HCT116 (cell line): ENCODE results near the gene BSG. TPM values are rescaled to one million over a fixed set of nuclear protein-coding genes. Genes with fewer than 3 reads are reported as not detected.

Source experiments
- ATAC-seq: fragments of 200-7000 bp; cut with Tn5 transposase; 2 replicates; pipeline ENCODE4 v1.9.1; 2020; ENCODE audit warnings: mild to moderate bottlenecking, moderate library complexity
- BruUV-seq: library from RNA; stranded (reverse); fragments of 400-500 nt; replicated peaks from 2 replicates; lab custom pipeline; 2021; lab: Mats Ljungman, UMichigan
- CTCF ChIA-PET: fragments of 300-600 bp; sonication (Branson Sonifier 250); formaldehyde crosslinking; loops from one replicate; lab custom pipeline; 2021; ENCODE audit warnings: antibody characterized with exemption; lab: Charles Lee
- POLR2A ChIA-PET: fragments of 300-600, 350-600 bp; sonication (Branson Sonifier 250); formaldehyde crosslinking; loops from one replicate; lab custom pipeline; 2021; ENCODE audit warnings: antibody characterized with exemption; lab: Charles Lee
- RAD21 ChIA-PET, 2 experiments: fragments of 300-600 bp; sonication (Branson Sonifier 250); formaldehyde crosslinking; loops; one replicate each; lab custom pipeline; 2023; ENCODE audit warnings: low total read pairs in 2 of 2; ENCODE audit not compliant: uncharacterized antibody in 2 of 2, unreplicated experiment in 2 of 2, low non-redundant PET in 1 of 2; lab: Charles Lee
- DNase-seq: peaks from one replicate; pipeline ENCODE4 v3.0.0-alpha.2; 2010; ENCODE audit warnings: low read depth, low spot score
- H2AFZ ChIP-seq: fragments of 200-600 bp; shearing (Covaris generic), sonication (generic); 2 replicates; pipeline ENCODE4 v1.6.1; 2017; ENCODE audit warnings: low read depth, mixed run types, mixed read lengths, antibody characterized with exemption, low read length; ENCODE audit not compliant: poor library complexity, severe bottlenecking
- H3K27ac ChIP-seq: 2 replicates; pipeline ENCODE4 v1.5.1; 2012; ENCODE audit warnings: low read depth, low read length
- H3K27me3 ChIP-seq: fragments of 200-600 bp; sonication (generic); 2 replicates; pipeline ENCODE4 v1.6.1; 2016; ENCODE audit warnings: mixed run types, low read length, mixed read lengths; ENCODE audit not compliant: insufficient read depth
- H3K36me3 ChIP-seq, 2 experiments: fragments of 200-500 bp in 1 of 2; fragments of 200-600 bp in 1 of 2; sonication (Bioruptor generic) in 1 of 2; sonication (generic) in 1 of 2; 2 replicates each; pipeline versions ENCODE4 v1.5.1 to v1.6.1; 2014 to 2016; ENCODE audit warnings: low read length in 2 of 2, inconsistent platforms in 1 of 2, mixed read lengths in 1 of 2, mixed run types in 1 of 2; ENCODE audit not compliant: insufficient read depth in 2 of 2, control insufficient read depth in 1 of 2
- H3K4me1 ChIP-seq, 2 experiments: fragments of 200-600 bp in 1 of 2; sonication (generic) in 1 of 2; 2 replicates each; pipeline versions ENCODE4 v1.5.1 to v1.6.1; 2012 to 2017; ENCODE audit warnings: low read length in 2 of 2, inconsistent platforms in 1 of 2, mild to moderate bottlenecking in 1 of 2, mixed read lengths in 1 of 2, mixed run types in 1 of 2, moderate library complexity in 1 of 2; ENCODE audit not compliant: insufficient read depth in 2 of 2, control insufficient read depth in 1 of 2
- H3K4me2 ChIP-seq: fragments of 200-600 bp; sonication (generic); 2 replicates; pipeline ENCODE4 v1.6.1; 2017; ENCODE audit warnings: mixed run types, low read length, mixed read lengths
- H3K4me3 ChIP-seq, 2 experiments: fragments of 200-600 bp in 1 of 2; sonication (generic) in 1 of 2; replicated peaks in 1 of 2; 2 replicates each; pipeline ENCODE4 v1.5.1; 2011 to 2016; ENCODE audit warnings: low read length in 2 of 2, control low read depth in 1 of 2, low read depth in 1 of 2, mild to moderate bottlenecking in 1 of 2, mixed read lengths in 1 of 2, mixed run types in 1 of 2
- H3K79me2 ChIP-seq: fragments of 200-600 bp; sonication (generic); 2 replicates; pipeline ENCODE4 v1.6.1; 2017; ENCODE audit warnings: mild to moderate bottlenecking, mixed run types, low read length, moderate library complexity, mixed read lengths; ENCODE audit not compliant: insufficient read depth
- H3K9ac ChIP-seq: fragments of 200-600 bp; sonication (generic); 2 replicates; pipeline ENCODE4 v1.6.1; 2016; ENCODE audit warnings: low read length, mixed read lengths
- H3K9me2 ChIP-seq: fragments of 200-600 bp; sonication (generic), shearing (Covaris generic); 2 replicates; pipeline ENCODE4 v1.6.1; 2017; ENCODE audit warnings: mixed run types, mild to moderate bottlenecking, moderate library complexity; ENCODE audit not compliant: insufficient read depth
- H3K9me3 ChIP-seq, 2 experiments: fragments of 200-500 bp in 1 of 2; fragments of 200-600 bp in 1 of 2; sonication (Bioruptor generic) in 1 of 2; sonication (generic) in 1 of 2; 2 replicates each; pipeline ENCODE4 v1.6.1; 2014 to 2017; ENCODE audit warnings: low read length in 2 of 2, mixed read lengths in 2 of 2, inconsistent platforms in 1 of 2, low read depth in 1 of 2, mild to moderate bottlenecking in 1 of 2, mixed run types in 1 of 2, moderate library complexity in 1 of 2; ENCODE audit not compliant: control insufficient read depth in 1 of 2, insufficient read depth in 1 of 2
- H4K20me1 ChIP-seq: fragments of 200-600 bp; sonication (generic), shearing (Covaris generic); 2 replicates; pipeline ENCODE4 v1.6.1; 2017; ENCODE audit warnings: mixed run types, mild to moderate bottlenecking, moderate library complexity; ENCODE audit not compliant: insufficient read depth
- CBX3 ChIP-seq: IDR thresholded peaks from 2 replicates; pipeline ENCODE4 v1.6.1; 2012; ENCODE audit warnings: low read depth
- CEBPB ChIP-seq: IDR thresholded peaks from 2 replicates; pipeline ENCODE4 v1.6.1; 2012; ENCODE audit warnings: low read depth
- EGR1 ChIP-seq: IDR thresholded peaks from 2 replicates; pipeline ENCODE4 v1.6.1; 2012; ENCODE audit warnings: low read depth
- ELF1 ChIP-seq: IDR thresholded peaks from 2 replicates; pipeline ENCODE4 v1.6.1; 2012; ENCODE audit warnings: low read depth, borderline replicate concordance
- EZH2 ChIP-seq: fragments of 200-600 bp; sonication (generic); IDR thresholded peaks from 2 replicates; pipeline ENCODE4 v1.6.1; 2017; ENCODE audit warnings: antibody characterized with exemption, mixed run types
- FOSL1 ChIP-seq: IDR thresholded peaks from 2 replicates; pipeline ENCODE4 v1.6.1; 2012; ENCODE audit warnings: low read depth
- JUND ChIP-seq: IDR thresholded peaks from 2 replicates; pipeline ENCODE4 v1.6.1; 2012
- POLR2A ChIP-seq: IDR thresholded peaks from 2 replicates; pipeline ENCODE4 v1.7.0; 2011; ENCODE audit warnings: borderline replicate concordance; ENCODE audit not compliant: insufficient read depth, insufficient read length; ENCODE audit errors: extremely low read depth
- POLR2AphosphoS5 ChIP-seq: IDR thresholded peaks from 2 replicates; pipeline ENCODE4 v1.6.1; 2011; ENCODE audit warnings: mild to moderate bottlenecking, low read depth, low read length, moderate library complexity
- SIN3A ChIP-seq: IDR thresholded peaks from 2 replicates; pipeline ENCODE4 v1.6.1; 2012; ENCODE audit warnings: low read depth
- SP1 ChIP-seq: IDR thresholded peaks from 2 replicates; pipeline ENCODE4 v1.6.1; 2012; ENCODE audit warnings: low read depth
- SRF ChIP-seq: IDR thresholded peaks from 2 replicates; pipeline ENCODE4 v1.6.1; 2012; ENCODE audit warnings: low read depth
- YY1 ChIP-seq: IDR thresholded peaks from 2 replicates; pipeline ENCODE4 v1.6.1; 2011; ENCODE audit warnings: low read length, low read depth, moderate library complexity, mild to moderate bottlenecking; ENCODE audit not compliant: insufficient replicate concordance; ENCODE audit errors: extremely low read depth
- ZFX ChIP-seq: fragments of 450-650 bp; IDR thresholded peaks from 2 replicates; pipeline ENCODE4 v1.6.1; 2017
- ZNF274 ChIP-seq: fragments of 200-500 bp; sonication (Bioruptor generic); IDR thresholded peaks from 2 replicates; pipeline ENCODE4 v1.6.1; 2014; ENCODE audit warnings: mild to moderate bottlenecking, low read depth, low read length, inconsistent platforms
- intact Hi-C: fragments of 100-400 bp; cut with micrococcal nuclease; formaldehyde crosslinking; loops from 2 replicates; pipeline ENCODE4 v1.10.0; 2022
- total RNA-seq: library from RNA; stranded (reverse); gene quantifications from one replicate; pipeline ENCODE4 v1.2.1, GENCODE V29; 2021; ENCODE audit not compliant: unreplicated experiment
- TF ChIP-seq, protein P1 (sequence below): IDR thresholded peaks from 2 replicates; pipeline ENCODE4 v1.6.1; 2012; ENCODE audit warnings: low read depth
- TF ChIP-seq, protein P2 (sequence below), 3 experiments: fragments of 200-600 bp in 1 of 3; sonication (generic) in 1 of 3; IDR thresholded peaks in 2 of 3; conservative IDR thresholded peaks in 1 of 3; 2 replicates each; pipeline ENCODE4 v1.5.1; 2012 to 2017; ENCODE audit warnings: low read depth in 2 of 3, low read length in 2 of 3, antibody characterized with exemption in 1 of 3, borderline replicate concordance in 1 of 3, control low read depth in 1 of 3, mild to moderate bottlenecking in 1 of 3, mixed read lengths in 1 of 3, mixed run types in 1 of 3, moderate library complexity in 1 of 3; ENCODE audit not compliant: insufficient read depth in 1 of 3
- TF ChIP-seq, protein P3 (sequence below): IDR thresholded peaks from 2 replicates; pipeline ENCODE4 v1.6.1; 2012
- TF ChIP-seq, protein P4 (sequence below): IDR thresholded peaks from 2 replicates; pipeline ENCODE4 v1.6.1; 2012
- TF ChIP-seq, protein P5 (sequence below): IDR thresholded peaks from 2 replicates; pipeline ENCODE4 v1.6.1; 2011; ENCODE audit warnings: mild to moderate bottlenecking, low read length, moderate library complexity; ENCODE audit not compliant: insufficient replicate concordance; ENCODE audit errors: extremely low read depth

Gene BSG
- total RNA-seq, 1 experiment from 2014 or later, result 603 TPM

DNA sequence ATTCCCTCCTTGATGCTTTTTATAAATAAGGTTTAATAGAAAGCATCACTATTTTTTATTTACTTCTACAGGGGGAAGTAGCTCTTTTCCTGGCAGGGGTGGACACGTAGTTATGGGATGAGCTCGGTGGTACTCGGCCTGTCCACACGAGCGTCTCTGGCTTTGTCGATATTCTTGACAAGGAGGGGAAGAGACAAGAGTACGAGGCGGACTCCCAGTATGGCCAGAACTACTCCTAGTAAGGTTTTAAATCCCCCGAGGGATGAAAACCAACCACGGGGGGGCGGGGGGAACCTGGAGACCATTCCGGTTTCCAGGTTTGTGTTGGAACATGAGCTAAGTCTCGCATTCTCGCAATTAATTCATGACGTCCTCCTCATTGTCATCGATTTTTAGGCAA lies 5.6 kb upstream of the BSG start:
- RAD21 ChIA-PET, result no interaction called here
- CTCF ChIA-PET, result no interaction called here
- Histone ChIP-seq H3K36me3 (peaks cover 0 to 3% of the 10 kb centered on the region in 2 experiments; a peak in 1 of 4 replicates), H3K4me2 (no peak overlapping the region), H4K20me1 (no peaks in the 10 kb centered on the region), H2AFZ (no peak overlapping the region), H3K27me3 (no peaks in the 10 kb centered on the region), H3K9ac (no peak overlapping the region), H3K27ac (no peak overlapping the region), H3K4me3 (no peak overlapping the region), H3K4me1 (peaks cover 2 to 17% of the 10 kb centered on the region in 2 experiments; a peak in 2 of 4 replicates), H3K9me2 (no peaks in the 10 kb centered on the region), H3K9me3 (no peaks in the 10 kb centered on the region), H3K79me2 (no peaks in the 10 kb centered on the region)
- no TSS peak for BruUV-seq
- POLR2A ChIA-PET, result interaction anchor here (2.1 kb wide), 1 partner anchor 11 kb away, joined by 6 read pairs; no protein-coding TSS in a partner anchor
- DNase-seq (no peak), ATAC-seq (no peak)
- TF ChIP-seq ZNF274, result no peak
- TF ChIP-seq JUND, result no peak
- TF ChIP-seq FOSL1, result no peak
- no peak for TF ChIP-seq POLR2AphosphoS5
- no peak for TF ChIP-seq ZFX
- TF ChIP-seq, protein P1, sequence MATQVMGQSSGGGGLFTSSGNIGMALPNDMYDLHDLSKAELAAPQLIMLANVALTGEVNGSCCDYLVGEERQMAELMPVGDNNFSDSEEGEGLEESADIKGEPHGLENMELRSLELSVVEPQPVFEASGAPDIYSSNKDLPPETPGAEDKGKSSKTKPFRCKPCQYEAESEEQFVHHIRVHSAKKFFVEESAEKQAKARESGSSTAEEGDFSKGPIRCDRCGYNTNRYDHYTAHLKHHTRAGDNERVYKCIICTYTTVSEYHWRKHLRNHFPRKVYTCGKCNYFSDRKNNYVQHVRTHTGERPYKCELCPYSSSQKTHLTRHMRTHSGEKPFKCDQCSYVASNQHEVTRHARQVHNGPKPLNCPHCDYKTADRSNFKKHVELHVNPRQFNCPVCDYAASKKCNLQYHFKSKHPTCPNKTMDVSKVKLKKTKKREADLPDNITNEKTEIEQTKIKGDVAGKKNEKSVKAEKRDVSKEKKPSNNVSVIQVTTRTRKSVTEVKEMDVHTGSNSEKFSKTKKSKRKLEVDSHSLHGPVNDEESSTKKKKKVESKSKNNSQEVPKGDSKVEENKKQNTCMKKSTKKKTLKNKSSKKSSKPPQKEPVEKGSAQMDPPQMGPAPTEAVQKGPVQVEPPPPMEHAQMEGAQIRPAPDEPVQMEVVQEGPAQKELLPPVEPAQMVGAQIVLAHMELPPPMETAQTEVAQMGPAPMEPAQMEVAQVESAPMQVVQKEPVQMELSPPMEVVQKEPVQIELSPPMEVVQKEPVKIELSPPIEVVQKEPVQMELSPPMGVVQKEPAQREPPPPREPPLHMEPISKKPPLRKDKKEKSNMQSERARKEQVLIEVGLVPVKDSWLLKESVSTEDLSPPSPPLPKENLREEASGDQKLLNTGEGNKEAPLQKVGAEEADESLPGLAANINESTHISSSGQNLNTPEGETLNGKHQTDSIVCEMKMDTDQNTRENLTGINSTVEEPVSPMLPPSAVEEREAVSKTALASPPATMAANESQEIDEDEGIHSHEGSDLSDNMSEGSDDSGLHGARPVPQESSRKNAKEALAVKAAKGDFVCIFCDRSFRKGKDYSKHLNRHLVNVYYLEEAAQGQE, result no peak
- TF ChIP-seq, protein P2, sequence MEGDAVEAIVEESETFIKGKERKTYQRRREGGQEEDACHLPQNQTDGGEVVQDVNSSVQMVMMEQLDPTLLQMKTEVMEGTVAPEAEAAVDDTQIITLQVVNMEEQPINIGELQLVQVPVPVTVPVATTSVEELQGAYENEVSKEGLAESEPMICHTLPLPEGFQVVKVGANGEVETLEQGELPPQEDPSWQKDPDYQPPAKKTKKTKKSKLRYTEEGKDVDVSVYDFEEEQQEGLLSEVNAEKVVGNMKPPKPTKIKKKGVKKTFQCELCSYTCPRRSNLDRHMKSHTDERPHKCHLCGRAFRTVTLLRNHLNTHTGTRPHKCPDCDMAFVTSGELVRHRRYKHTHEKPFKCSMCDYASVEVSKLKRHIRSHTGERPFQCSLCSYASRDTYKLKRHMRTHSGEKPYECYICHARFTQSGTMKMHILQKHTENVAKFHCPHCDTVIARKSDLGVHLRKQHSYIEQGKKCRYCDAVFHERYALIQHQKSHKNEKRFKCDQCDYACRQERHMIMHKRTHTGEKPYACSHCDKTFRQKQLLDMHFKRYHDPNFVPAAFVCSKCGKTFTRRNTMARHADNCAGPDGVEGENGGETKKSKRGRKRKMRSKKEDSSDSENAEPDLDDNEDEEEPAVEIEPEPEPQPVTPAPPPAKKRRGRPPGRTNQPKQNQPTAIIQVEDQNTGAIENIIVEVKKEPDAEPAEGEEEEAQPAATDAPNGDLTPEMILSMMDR (IDR thresholded peaks at IDR 0.05 in 2 of 3, conservative IDR thresholded peaks at IDR 0.05 in 1 of 3; ENCODE audit: borderline replicate concordance in 1 of 3, insufficient read depth in 1 of 3, low read depth in 2 of 3, low read length in 2 of 3), result no peak
- no peak for TF ChIP-seq ELF1
- TF ChIP-seq CBX3, result no peak
- no peak for TF ChIP-seq SIN3A
- no peak for TF ChIP-seq SRF
- TF ChIP-seq SP1, result no peak
- TF ChIP-seq YY1, result no peak
- no peak for TF ChIP-seq POLR2A
- TF ChIP-seq CEBPB, result no peak
- TF ChIP-seq, protein P3, sequence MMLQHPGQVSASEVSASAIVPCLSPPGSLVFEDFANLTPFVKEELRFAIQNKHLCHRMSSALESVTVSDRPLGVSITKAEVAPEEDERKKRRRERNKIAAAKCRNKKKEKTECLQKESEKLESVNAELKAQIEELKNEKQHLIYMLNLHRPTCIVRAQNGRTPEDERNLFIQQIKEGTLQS, result no peak
- TF ChIP-seq, protein P4, sequence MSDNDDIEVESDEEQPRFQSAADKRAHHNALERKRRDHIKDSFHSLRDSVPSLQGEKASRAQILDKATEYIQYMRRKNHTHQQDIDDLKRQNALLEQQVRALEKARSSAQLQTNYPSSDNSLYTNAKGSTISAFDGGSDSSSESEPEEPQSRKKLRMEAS, result no peak
- no peak for TF ChIP-seq EZH2
- TF ChIP-seq, protein P5, sequence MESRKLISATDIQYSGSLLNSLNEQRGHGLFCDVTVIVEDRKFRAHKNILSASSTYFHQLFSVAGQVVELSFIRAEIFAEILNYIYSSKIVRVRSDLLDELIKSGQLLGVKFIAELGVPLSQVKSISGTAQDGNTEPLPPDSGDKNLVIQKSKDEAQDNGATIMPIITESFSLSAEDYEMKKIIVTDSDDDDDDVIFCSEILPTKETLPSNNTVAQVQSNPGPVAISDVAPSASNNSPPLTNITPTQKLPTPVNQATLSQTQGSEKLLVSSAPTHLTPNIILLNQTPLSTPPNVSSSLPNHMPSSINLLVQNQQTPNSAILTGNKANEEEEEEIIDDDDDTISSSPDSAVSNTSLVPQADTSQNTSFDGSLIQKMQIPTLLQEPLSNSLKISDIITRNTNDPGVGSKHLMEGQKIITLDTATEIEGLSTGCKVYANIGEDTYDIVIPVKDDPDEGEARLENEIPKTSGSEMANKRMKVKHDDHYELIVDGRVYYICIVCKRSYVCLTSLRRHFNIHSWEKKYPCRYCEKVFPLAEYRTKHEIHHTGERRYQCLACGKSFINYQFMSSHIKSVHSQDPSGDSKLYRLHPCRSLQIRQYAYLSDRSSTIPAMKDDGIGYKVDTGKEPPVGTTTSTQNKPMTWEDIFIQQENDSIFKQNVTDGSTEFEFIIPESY, result no peak
- TF ChIP-seq EGR1, result no peak
- intact Hi-C loops, result no loop called here
